NCI-H526 (cell line): ENCODE measurements around the gene FZD2.
"Not testable (repeated sequence)": the region's sequence is repeated elsewhere in the genome, so short reads cannot be mapped to it uniquely, and the experiment has no call there.

Experiments used
- DNase-seq, 2 experiments: peaks; one replicate each; lab custom pipeline; 2025; lab: John Stamatoyannopoulos, UW

The FZD2 gene

DNA sequence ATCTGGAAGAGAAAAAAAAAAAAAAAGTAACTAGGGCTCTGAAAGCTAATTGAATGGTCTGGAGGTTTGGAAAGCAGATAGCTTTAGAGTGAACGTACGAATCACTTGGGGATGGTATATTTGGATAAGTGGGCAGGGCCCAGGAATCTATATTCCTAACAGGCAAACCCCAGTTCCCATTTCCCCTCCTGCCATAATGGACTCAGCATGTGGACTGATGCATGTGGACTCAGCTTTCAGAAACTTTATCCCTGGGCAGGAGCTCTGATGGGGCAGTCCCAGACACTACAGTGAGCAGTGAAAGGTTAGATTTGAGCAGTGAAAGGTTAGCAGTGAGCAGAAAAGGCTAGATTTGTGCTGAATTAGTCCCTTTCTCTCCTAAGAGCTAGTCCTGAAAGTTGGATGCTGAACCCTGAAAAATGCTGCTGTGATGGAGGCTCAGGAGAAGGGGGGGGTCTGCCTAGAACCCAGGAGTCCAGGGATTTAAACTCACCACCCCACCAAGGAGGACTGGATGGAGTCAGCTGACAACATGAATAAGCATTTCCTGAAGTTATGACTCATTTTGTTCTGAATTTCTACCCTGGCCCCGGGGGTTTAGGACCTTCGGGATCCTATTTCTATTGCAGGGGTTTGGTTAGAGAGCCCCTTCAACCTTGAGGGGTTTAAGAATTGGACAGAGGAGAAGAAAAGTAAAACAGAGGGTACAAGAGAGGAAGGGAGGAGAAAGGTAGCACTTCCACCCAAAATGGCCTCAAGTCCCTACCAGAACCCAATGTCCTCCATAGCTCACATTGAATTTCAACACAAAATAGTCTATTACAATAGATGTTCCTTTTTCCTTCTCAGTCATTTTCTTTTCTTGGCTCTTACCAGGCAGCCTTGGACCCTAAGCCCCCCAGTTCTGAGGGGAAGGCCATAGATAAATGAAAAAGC, 10.3 kb upstream of the FZD2 start:
- no peak for DNase-seq

DNA sequence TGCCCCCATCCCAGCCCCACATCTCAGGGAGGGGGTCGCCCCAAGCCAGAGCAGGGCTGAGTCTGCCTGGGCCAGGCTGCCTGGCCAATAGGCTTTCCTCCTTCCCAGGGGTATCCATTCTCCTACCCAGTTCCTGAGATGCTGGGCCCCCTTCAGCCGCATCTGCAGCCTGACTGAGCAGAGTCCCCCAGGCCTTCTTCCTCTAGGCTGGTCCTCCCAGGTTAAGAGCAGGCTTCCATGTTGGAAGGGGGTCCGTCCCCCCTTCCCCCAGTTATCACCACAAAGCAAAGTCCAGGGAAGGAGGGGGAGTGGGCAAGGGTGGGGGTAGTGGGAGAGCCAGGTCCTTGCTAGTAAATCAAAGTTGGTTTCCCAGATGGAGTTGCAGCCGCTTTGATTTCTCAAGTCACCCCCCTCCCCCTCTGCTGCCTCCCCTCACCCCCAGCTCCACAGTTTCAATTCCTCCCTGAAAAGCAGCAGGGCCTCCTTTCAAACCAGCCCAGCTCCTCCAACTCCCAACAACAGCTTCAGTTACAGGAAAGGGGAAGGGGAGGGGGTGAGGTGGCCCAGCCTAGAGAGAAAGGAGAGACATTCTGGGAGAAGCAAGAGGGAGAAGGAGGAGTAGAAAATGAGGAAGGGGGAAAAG, 9.5 kb upstream of the FZD2 start:
- no peak for DNase-seq

DNA sequence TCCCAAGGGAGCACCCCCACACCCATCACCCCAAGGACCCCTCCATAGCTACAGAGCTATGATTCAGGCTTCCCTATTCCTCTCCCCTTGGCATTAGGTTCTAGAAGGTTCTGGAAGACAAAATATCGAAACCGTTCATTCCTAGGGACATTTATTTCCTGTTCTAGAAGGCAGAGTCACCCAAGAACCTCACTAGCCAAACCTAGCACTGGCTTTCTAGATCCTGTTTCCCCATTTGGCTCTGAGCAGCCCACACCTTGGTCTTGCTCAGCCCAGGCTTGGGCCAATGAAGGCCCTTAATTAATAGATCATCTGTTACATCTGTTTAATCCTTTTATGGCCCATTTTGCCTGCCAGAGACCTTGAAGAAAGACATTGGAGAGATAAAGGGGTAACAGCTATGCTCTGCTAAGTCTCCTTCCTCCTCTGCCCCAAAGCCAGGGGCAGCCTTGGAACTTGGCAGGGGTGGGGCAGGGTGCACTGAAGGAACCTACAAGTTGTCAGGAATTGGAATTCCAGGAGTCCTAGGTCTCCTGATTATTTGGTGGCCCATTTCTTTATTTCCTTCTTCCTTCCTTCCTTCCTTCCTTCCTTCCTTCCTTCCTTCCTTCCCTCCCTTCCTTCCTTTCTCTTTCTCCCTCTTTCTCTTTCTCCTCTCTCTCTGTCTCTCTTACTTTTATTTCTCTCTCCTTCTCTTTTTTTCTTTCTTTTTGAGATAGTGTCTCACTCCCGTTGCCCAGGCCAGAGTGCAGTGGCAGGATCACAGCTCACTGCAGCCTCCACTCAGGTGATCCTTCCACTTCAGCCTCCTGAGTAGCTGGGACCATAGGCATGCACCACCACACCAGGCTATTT, 8.7 kb upstream of the FZD2 start:
- no peak for DNase-seq

DNA sequence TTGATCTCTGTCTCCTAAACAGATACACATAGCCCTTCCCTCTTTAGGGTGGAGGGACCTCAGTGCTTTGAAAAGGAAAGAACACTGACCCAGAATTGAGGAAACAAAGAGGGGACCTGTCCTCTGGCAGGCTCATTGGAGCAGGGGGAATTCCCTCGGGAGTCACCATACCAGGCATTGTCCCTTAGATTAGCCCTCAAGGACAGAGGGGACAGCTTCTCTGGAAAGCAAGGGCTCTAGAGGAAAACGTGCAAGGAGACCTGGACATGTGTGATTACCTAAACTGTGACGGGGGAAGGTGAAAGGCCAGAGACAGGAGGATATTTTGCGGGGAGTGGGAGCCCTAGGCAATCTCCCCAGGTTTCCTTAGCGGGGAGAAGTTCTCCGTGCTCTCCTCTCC, 7.6 kb upstream of the FZD2 start:
- no peak for DNase-seq

DNA sequence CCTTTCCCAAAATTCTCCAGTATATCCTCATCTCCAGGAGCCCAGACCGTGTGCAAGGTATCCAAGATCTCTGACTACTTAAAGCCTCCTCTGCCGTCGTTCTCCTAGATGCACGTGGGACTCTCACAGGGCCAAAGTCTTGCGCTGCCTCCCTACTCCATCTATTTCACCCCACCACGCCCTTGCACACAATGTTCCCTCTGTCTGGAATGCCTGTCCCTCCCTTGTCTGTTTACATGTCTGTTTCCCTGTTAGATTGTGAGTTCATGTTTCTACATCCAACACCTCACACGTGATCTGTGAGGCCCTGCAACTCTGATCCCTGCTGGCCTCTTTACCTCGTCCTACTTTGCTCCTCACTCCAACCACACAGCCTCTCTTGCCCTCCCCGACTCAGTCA, 4.9 kb upstream of the FZD2 start:
- no peak for DNase-seq

DNA sequence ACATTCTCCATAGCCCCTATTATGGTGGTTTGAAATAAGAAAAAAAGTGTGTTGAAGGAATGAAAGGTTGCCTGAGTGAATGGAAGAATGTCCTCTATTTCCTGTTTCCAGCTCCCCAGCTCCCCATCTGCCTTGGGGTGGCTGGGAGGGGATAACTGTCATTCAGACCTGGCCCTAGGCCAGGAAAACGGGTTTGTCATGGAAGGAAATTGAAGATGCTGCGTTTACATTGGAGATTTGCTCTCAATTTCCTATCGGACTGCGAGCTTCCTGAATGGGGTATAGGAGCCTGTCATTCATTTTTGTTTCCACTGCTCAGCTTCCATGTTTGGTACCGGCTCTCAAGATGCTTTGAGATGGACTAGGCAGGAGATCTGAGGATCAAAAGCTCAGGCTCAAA, 2.2 kb upstream of the FZD2 start:
- no peak for DNase-seq

DNA sequence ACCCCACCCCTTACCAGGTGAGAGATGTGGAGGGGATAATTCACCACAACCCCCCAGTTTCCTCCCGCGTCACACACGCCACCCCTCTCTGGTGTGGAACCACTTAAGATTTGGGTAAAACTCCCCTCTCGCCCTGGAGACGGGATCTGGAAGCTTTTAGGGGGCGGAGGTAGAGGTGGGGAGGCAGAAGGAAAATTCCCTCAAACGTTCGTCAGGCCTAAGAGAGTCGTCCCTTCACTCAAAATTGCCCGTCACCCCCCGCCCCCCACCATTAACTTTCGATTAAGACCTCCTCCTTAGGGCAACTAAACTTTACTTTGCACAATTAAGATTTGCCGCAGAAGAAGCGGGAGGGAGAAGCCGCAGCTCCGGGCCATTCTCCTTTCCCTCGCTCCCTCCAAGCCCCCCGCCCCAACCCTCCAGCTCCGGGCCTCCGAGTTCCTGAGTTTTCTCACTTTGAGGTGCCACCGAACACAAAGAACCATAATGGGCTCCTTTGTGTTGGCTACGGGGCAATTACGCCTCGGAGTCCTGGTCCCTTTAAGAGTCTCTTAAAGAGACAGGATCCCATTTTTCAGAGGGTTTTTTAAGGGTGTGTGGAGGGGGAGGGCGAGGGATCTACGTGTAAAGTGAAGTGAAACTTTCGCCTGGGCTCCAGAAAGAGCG, 985 bp upstream of the FZD2 start:
- peak; percentile 25 to 70 for DNase-seq

DNA sequence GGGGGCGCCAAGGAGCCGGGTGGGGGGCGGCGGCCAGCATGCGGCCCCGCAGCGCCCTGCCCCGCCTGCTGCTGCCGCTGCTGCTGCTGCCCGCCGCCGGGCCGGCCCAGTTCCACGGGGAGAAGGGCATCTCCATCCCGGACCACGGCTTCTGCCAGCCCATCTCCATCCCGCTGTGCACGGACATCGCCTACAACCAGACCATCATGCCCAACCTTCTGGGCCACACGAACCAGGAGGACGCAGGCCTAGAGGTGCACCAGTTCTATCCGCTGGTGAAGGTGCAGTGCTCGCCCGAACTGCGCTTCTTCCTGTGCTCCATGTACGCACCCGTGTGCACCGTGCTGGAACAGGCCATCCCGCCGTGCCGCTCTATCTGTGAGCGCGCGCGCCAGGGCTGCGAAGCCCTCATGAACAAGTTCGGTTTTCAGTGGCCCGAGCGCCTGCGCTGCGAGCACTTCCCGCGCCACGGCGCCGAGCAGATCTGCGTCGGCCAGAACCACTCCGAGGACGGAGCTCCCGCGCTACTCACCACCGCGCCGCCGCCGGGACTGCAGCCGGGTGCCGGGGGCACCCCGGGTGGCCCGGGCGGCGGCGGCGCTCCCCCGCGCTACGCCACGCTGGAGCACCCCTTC, 484 bp downstream of the FZD2 start:
- peak; percentile 39 to 76 for DNase-seq

DNA sequence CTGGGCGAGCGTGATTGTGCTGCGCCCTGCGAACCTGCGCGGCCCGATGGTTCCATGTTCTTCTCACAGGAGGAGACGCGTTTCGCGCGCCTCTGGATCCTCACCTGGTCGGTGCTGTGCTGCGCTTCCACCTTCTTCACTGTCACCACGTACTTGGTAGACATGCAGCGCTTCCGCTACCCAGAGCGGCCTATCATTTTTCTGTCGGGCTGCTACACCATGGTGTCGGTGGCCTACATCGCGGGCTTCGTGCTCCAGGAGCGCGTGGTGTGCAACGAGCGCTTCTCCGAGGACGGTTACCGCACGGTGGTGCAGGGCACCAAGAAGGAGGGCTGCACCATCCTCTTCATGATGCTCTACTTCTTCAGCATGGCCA, 1.0 kb downstream of the FZD2 start:
- no peak for DNase-seq

DNA sequence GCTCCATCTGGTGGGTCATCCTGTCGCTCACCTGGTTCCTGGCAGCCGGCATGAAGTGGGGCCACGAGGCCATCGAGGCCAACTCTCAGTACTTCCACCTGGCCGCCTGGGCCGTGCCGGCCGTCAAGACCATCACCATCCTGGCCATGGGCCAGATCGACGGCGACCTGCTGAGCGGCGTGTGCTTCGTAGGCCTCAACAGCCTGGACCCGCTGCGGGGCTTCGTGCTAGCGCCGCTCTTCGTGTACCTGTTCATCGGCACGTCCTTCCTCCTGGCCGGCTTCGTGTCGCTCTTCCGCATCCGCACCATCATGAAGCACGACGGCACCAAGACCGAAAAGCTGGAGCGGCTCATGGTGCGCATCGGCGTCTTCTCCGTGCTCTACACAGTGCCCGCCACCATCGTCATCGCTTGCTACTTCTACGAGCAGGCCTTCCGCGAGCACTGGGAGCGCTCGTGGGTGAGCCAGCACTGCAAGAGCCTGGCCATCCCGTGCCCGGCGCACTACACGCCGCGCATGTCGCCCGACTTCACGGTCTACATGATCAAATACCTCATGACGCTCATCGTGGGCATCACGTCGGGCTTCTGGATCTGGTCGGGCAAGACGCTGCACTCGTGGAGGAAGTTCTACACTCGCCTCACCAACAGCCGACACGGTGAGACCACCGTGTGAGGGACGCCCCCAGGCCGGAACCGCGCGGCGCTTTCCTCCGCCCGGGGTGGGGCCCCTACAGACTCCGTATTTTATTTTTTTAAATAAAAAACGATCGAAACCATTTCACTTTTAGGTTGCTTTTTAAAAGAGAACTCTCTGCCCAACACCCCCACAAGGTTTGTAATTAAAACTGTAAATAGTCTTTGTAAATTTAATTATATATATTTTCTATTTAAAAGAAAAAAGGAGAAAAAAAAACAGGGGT, 1.7 kb downstream of the FZD2 start:
- no peak for DNase-seq

DNA sequence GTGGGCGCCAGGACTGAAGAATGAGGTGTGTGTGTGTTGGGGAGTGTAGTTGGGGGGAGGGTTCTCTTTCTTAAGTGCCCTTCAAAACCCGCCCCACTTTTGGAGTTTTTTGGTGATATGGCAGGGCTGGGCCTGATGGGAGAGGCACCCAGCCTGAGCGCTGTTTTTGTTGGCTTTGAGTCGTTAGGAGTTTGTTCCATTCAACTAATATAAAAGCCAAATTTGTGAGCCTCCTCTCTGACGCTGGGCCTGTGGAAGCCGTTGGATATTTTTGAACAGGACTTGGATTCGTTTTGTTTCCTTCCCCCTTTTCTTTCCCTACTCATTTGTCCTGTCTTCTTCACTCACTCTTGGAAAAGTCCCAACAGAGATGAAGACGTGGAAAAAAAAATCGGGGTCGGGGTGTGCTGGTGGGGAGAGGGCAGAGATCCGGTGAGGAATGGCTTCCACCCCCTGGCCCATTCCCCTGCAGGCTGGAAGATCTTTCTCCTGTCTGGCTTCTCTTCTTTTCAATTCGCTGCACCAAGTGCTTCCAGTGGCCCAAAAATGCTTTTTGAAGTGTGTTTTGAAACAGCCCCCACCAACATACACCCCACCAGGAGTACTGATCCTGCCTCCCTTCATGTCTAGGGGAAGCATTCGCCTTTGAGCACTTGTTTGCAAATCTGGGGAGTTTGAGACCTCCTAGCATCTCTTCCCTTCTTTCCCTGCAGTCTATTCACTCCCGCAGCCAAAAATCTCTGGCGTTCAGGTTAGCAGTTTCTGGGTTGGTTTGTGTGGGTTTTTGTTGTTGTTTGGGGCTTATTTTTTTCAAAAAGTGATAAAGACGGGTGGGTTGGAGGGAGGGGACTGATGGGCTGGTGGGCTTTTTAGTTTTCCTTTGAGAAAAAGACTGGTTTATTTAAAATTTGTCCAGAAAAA, 2.6 kb downstream of the FZD2 start:
- DNase-seq = no peak

DNA sequence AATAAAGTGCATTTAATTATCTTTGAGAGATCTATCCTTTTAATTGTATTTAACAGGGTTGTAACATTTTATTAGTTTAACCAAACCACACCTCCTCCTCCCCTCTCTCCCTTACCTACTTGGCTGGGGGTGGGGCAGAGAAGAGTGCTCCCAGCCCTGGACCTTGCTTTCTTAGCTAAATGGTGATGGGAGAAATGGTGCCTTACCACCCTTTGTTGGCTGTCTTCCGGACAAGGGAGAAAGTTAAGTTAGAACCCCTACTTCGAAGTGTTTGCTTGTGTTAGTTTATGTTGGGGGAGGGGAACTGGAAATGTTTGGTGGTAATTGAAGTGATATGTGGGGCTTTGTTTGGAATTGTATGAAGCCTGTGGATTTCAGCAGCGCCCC, 3.9 kb downstream of the FZD2 start:
- no peak for DNase-seq

DNA sequence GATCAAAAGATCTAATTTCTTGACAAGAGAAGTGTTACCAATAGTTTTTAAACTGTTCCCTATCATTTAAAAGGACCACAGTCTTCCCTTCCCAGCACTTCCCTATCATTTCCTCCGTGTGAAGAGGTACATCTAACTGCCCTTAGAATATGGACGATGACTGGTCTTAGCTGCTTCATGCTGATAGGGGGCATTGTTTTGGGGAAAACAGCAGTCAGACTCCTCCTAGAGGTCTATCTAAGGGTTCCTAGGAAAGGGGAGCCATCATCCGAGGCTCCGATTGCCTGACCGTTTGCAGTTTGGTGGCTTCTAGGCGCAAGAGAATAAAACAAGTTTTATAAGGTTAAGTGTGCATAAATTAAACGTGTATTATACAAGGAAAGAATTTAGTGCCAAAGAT, 7.1 kb downstream of the FZD2 start:
- no peak for DNase-seq

DNA sequence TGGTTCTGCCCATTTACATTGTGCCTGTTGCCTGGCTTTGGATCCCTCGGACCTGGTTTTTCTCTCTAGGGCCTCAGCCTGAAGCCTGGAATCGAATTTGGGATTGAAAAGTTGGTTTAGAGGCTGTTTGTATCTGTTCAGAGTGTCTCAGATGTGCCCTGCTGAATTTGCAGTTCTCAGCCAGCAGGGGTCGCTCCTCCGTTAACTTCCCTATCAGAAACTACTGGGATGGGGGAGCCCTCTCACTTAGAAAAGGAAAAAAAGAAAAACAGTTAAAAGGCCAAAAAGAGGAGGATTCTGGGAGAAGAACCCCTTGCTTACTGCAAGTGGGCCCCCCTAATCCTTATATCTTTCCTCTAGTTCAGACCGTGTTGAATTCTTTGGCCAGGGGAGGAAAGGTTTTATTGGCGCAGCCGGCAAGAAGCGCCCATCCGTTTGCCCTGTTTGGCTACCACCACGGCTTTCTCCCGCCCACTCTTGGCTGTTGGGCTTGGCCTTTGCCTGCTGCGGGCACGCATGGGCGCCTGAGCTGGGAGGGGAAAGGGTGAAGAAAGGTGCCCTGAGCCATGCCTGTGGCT, 8.7 kb downstream of the FZD2 start:
- peak in 1 of 2 experiments; percentile 28 for DNase-seq

DNA sequence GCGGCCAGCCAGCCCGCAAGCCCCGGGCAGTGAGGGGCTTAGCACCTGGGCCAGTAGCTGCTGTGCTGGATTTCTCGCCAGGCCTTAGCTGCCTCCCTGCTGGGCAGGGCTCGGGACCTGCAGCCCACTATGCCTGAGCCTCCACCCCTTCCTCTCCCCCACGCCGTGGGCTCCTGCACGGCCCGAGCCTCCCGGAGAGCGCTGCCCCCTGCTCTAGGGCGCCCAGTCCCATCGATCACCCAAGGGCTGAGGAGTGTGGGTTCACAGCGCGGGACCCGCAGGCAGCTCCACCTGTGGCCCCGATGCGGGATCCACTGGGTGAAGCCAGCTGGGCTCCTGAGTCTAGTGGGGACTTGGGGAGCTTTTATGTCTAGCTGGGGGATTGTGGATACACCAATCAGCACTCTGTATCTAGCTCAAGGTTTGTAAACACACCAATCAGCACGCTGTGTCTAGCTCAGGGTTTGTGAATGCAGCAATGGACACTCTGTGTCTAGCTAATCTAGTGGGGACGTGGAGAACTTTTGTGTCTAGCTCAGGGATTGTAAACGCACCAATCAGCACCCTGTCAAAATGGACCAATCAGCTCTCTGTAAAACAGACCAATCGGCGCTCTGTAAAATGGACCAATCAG, 11.1 kb downstream of the FZD2 start:
- not testable (repeated sequence) for DNase-seq

DNA sequence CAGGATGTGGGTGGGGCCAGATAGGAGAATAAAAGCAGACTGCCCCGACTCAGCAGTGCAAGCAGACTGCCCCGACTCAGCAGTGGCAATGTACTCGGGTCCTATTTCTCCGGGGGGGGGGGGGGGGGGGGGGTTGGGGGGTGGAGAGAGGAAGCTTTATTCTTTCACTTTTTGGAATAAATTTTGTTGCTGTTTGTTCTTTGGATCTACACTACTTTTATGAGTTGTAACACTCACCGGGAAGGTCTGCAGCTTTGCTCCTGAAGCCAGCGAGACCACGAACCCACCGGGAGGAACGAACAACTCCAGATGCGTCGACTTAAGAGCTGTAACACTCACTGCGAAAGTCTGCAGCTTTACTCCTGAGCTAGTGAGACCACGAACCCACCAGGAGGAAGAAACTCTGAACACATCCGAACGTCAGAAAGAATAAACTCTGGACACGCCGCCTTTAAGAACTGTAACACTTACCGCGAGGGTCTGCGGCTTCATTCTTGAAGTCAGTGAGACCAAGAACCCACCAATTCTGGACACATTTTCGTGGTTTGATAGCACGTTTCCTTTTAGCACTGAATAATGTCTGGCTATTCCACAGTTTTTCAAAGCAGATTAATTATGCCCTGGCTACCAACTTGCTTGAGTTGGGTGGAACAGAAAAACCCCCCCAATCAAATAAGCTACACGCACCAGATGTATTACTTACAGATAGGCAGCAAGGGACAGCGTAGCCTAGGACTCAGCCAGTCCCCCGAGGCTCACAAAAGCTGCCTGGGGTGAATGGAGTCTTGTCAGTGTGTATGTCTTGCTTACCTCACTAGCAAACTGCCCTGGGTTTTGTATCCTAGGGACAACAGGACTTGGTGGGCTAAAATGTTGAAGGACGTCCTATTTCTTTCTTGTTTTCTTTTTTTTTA, 11.9 kb downstream of the FZD2 start:
- DNase-seq = peak in 1 of 2 experiments; percentile 19

DNA sequence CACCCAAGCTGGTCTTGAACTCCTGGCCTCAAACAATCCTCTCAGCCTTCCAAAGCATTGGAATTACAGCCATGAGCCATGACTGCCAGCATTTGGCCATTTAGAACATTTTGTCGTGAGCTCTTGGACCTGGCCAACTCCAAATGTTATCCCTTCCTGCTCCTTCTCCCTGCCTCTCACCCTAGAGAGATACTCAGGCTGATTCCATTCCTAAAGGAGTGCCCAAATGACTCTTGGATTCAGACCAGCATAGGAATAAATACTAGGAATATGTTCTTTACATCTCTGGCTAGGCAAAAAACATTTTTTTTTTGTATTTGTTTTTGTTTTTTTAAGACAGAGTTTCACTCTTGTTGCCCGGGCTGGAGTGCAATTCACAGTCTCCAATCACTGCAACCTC, 15.5 kb downstream of the FZD2 start:
- no peak for DNase-seq
